Fibroblast of pulmonary artery (primary cell): Measurements from ENCODE around the gene ZFHX3.

ENCODE experiments used
- DNase-seq: peaks from one replicate; pipeline ENCODE4 v3.0.0-alpha.2; 2010; ENCODE audit warnings: low read depth
- H3K4me3 ChIP-seq: replicated peaks from 2 replicates; pipeline ENCODE4 v1.5.1; 2011; ENCODE audit warnings: low read depth, mild to moderate bottlenecking, control low read depth, low read length, moderate library complexity
- TF ChIP-seq, protein P1 (sequence below): IDR thresholded peaks from 2 replicates; pipeline ENCODE4 v1.5.1; 2011; ENCODE audit warnings: mild to moderate bottlenecking, control low read depth, low read length, inconsistent platforms; ENCODE audit errors: missing control alignments

Gene ZFHX3

DNA sequence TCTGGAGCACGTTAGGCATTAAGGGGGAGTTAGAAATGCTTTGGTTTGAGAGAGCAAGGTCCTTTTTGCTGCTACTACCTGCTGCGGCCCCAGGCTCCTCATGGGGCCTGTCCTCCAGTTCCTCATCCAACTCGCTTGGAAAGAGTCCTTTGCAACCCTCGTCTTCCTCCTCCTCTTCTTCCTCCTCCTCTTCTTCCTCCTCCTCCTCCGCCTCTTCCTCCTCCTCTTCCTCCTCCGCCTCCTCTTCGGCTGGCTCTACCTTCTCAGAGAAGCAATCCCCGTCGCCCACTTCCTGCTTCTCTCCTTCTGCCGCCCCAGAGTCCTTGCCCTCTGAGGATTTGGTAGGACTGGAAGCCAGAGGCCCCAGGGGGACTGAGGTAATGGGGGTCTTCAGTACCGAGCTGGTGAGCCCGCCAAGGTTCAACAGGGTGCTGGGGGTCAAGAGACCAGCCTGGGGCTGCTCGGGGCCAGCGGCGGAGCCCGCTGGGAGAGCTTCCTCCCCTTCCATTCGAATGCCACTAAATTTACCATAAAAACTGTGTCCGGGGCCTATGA, 89.3 kb downstream of the ZFHX3 start:
- no peak for DNase-seq
- TF ChIP-seq, protein P1, sequence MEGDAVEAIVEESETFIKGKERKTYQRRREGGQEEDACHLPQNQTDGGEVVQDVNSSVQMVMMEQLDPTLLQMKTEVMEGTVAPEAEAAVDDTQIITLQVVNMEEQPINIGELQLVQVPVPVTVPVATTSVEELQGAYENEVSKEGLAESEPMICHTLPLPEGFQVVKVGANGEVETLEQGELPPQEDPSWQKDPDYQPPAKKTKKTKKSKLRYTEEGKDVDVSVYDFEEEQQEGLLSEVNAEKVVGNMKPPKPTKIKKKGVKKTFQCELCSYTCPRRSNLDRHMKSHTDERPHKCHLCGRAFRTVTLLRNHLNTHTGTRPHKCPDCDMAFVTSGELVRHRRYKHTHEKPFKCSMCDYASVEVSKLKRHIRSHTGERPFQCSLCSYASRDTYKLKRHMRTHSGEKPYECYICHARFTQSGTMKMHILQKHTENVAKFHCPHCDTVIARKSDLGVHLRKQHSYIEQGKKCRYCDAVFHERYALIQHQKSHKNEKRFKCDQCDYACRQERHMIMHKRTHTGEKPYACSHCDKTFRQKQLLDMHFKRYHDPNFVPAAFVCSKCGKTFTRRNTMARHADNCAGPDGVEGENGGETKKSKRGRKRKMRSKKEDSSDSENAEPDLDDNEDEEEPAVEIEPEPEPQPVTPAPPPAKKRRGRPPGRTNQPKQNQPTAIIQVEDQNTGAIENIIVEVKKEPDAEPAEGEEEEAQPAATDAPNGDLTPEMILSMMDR: no peak

DNA sequence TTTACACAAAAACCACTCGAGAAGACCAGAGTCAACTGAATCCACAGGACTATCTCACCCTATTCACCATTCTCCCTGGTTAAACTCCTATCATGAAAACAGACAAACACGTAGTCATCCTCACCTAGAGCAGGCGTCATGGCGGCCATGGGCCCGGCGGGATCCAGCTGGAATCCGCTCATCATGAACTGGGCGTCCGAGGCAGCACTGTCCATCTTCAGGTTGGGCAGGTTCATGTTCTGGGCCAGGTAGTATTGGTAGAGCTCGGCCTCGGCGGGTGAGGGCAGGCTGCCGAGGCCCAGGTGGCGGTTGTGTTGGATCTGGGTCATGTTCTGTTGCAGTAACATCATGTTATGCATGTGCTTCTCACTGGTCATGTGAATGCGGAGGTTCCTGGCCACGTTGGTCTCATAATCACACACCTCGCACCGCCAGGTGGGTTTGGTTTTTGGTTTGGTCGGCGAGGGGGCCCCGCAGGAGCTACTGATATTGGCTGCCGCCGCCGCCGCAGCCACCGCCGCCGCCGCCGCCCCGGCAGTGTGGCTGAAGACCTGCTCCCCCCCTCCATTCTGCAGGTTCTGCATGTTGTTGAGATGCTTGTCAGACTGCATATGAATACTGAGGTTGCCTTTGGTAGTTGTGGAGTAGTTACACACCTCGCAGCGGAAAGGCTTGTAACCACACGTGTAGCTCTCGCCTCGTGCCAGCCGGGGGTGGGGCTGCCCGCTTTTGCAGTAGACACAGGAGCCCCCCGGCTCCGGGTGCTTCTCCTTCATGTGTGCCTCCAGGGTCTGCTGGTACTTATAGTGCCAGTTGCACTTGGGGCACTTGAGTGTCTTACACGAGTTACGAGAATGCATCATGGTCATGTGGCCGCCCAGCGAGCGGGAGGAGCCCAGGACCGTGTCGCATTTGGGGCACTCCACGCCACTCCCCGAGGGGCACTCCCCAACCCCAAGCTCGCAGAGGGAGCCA, 90.3 kb downstream of the ZFHX3 start:
- TF ChIP-seq, protein P1: no peak
- DNase-seq: no peak
- H3K4me3 ChIP-seq: no peak overlapping the region

More for the DNA sequence above, 89.3 kb downstream of the ZFHX3 start:
- no peak overlapping the region for H3K4me3 ChIP-seq

DNA sequence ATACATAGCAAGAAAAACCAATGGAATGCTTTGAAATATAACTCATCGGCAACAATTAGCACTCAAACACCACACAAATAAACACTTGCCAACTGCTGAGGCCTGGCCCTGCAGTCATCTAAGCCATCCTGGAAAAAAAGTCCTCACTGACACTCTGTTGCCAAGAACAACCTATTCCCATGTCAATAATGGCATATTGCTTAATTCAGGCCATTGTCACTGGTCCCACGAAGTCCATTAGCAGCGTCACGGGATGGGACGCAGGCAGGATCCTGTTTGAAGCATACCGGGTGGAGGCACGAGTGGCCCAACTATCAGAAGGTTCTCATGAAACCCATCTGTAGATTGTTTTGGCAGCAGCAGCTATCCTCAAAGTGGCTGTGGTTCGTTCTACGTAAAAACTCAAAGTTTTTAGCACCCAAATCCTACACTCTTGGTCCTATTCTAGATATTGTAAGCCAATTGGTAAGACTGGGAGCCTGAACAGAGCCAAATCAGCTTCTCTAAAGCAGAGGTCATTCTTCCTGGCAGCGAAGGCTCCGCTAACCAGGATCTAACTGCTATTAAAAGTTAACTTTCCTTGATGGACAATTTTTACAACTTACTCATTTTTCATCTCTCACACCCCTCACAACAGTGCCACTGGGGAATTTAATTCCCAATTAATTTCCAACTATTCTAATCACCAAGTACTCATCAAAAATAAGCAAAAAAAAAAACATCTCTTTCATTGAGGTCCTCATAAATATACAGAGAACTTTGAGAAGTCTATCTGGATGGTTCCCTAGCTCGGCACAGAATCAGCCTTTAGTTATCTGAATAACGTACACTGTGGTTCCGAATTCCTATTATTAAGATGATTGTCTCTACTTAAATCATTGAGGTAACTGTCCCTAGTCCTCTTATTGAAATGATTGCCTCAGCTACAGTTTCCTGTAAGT, 91.5 kb downstream of the ZFHX3 start:
- DNase-seq: no peak
- TF ChIP-seq, protein P1: no peak
- no peak overlapping the region for H3K4me3 ChIP-seq

DNA sequence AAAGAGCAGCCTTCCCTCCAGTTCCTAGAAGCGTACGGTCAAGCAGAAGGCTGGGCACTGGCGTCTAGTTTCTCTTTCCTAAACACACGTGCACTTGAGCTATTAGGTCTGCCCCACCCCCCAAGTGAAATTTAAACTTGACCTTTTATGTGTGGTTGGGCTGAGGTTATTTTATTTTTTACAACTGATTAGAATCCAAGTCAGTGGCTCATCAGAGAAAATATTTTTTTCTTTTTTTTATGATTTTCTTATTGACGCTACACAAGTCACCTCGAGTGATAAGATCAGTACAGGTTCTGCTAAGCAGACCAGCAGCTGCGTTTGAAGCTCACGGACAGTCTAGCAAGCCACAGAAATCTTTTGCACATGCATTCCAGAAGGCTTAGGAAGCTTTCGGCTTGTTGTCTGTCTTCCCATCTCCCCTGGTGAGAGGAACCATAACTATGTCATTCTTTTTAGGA, 95.1 kb downstream of the ZFHX3 start:
- TF ChIP-seq, protein P1: no peak
- H3K4me3 ChIP-seq: no peak overlapping the region
- DNase-seq: peak; percentile 50

DNA sequence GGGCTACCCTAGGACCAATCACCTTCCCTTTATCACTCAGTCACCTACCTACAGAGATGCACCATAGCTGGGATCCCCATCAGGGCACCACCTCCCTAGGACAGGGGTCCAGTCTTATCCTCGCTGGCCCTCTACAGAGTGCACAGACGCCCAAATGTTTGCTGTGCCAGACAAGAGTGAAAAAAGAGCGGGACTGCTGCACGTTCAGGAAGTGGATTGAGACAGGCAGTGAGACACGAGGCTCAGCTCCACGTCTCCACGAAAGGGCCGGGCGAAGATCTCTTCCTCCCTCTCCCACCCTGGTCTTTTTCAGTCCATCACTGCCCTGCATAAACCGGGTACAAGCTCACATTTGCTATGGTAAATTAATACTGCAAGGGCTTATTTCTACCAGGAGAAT, 95.5 kb downstream of the ZFHX3 start:
- DNase-seq: no peak
- no peak overlapping the region for H3K4me3 ChIP-seq
- TF ChIP-seq, protein P1: no peak

DNA sequence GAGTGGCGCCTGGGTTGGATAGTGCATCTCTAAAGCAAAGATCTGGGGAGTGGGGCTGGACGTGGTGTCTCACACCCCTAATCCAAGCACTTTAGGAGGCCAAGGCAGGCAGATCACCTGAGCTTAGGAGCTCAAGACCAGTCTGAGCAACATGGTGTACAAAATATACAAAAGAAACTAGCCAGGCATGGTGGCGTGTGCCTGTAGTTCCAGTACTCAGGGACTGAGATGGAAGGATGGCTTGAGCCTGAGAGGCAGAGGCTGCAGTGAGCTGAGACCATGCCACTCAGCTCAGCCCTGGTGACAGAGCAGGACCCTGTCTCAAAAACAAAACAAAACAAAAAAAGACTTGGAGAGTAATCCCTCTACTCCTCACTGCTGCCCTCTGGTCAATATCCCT, 96.0 kb downstream of the ZFHX3 start:
- TF ChIP-seq, protein P1: no peak
- H3K4me3 ChIP-seq: no peak overlapping the region
- no peak for DNase-seq
